Tibial artery (tissue), 4 donors: Measurements from ENCODE around the gene FNDC3B.
"Not testable (repeated sequence)": the region's sequence is repeated elsewhere in the genome, so short reads cannot be mapped to it uniquely, and the experiment has no call there.

Experiments
- DNase-seq, 2 donors: peaks; one replicate each; pipeline ENCODE4 v3.0.0-alpha.2; 2019
- H3K27ac ChIP-seq, 2 donors: fragments of 200-600 bp; sonication (generic) in 1 of 2; 1 replicate in 1 of 2; 2 replicates in 1 of 2; pipeline ENCODE4 v1.5.1; 2018 to 2019; ENCODE audit warnings: mild to moderate bottlenecking in 1 of 2
- H3K27me3 ChIP-seq, 2 donors: fragments of 200-600 bp; sonication (generic) in 1 of 2; one replicate each; pipeline versions ENCODE4 v1.5.1 to v1.6.0; 2016 to 2019
- H3K36me3 ChIP-seq, 3 donors: fragments of 200-600 bp; sonication (generic) in 2 of 3; one replicate each; pipeline ENCODE4 v1.5.1; 2016 to 2019; ENCODE audit warnings: mild to moderate bottlenecking in 2 of 3
- H3K4me1 ChIP-seq, 4 donors: fragments of 200-600 bp; sonication (generic) in 2 of 4; 1 replicate in 3 of 4; 2 replicates in 1 of 4; pipeline ENCODE4 v1.5.1; 2016 to 2019
- H3K4me3 ChIP-seq, 2 donors: fragments of 200-600 bp; sonication (generic) in 1 of 2; 1 replicate in 1 of 2; 2 replicates in 1 of 2; pipeline ENCODE4 v1.5.1; 2018 to 2019; ENCODE audit warnings: mild to moderate bottlenecking in 2 of 2
- H3K9me3 ChIP-seq, 3 donors: fragments of 200-600 bp; sonication (generic) in 1 of 3; one replicate each; pipeline ENCODE4 v1.5.1; 2016 to 2019
- intact Hi-C: fragments of 100-400 bp; cut with DNase I; formaldehyde crosslinking; loops from one replicate; pipeline ENCODE4 v1.15.0; 2023; ENCODE audit warnings: low total_unique reads
- TF ChIP-seq, protein P1 (sequence below), 2 experiments: fragments of 200-600 bp in 1 of 2; fragments of 450-650 bp in 1 of 2; IDR thresholded peaks; one replicate each; pipeline ENCODE4 v1.5.1; 2017 to 2019; ENCODE audit warnings: antibody characterized with exemption in 2 of 2, mild to moderate bottlenecking in 1 of 2, moderate library complexity in 1 of 2

The FNDC3B gene

DNA sequence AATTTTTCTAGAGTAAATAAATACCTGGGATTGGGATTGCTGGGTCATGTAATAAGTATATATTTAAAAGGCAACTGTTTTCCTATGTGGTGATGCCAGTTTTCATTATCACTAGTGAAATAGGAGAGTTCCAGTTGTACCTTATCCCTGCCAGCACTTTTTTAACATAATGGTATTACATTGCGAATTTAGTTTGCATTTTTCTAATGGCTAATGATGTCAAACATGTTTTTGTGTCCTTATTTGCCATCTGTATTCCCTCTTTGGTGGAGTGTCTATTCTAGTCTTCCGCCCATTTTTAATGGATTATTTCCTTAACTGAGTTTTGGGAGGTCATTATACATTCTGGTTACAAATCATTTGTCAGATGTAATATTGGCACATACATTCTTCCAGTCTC lies 320.6 kb downstream of the FNDC3B start:
- Histone ChIP-seq H3K36me3 (peaks cover 32 to 45% (median 39%) of the 10 kb centered on the region in 3 donors), H3K4me3 (no peak overlapping the region), H3K27ac (no peak overlapping the region), H3K4me1 (peaks cover 0 to 31% (median 19%) of the 10 kb centered on the region in 4 donors), H3K27me3 (no peaks in the 10 kb centered on the region), H3K9me3 (no peaks in the 10 kb centered on the region)
- intact Hi-C loops = loop anchor here (10.0 kb wide), 1 partner anchor 715 kb away; no protein-coding TSS in a partner anchor
- TF ChIP-seq, protein P1, sequence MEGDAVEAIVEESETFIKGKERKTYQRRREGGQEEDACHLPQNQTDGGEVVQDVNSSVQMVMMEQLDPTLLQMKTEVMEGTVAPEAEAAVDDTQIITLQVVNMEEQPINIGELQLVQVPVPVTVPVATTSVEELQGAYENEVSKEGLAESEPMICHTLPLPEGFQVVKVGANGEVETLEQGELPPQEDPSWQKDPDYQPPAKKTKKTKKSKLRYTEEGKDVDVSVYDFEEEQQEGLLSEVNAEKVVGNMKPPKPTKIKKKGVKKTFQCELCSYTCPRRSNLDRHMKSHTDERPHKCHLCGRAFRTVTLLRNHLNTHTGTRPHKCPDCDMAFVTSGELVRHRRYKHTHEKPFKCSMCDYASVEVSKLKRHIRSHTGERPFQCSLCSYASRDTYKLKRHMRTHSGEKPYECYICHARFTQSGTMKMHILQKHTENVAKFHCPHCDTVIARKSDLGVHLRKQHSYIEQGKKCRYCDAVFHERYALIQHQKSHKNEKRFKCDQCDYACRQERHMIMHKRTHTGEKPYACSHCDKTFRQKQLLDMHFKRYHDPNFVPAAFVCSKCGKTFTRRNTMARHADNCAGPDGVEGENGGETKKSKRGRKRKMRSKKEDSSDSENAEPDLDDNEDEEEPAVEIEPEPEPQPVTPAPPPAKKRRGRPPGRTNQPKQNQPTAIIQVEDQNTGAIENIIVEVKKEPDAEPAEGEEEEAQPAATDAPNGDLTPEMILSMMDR (IDR thresholded peaks at IDR 0.05) = no peak
- no peak for DNase-seq

DNA sequence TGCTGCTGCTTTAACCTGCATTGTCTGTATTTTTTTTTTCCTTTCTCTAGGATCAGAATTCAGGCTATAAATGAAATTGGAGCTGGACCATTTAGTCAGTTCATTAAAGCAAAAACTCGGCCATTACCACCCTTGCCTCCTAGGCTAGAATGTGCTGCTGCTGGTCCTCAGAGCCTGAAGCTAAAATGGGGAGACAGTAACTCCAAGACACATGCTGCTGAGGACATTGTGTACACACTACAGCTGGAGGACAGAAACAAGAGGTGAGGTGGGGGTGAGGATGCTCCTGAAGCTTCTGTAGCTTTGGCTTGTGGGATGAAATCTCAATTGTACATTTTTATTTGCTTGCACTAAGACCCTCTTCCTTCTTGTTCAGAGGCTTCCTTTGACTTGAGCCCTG lies 323.2 kb downstream of the FNDC3B start:
- no peaks in the 10 kb centered on the region for H3K27me3 ChIP-seq
- no peaks in the 10 kb centered on the region for H3K9me3 ChIP-seq
- intact Hi-C loops = no loop called here
- no peak overlapping the region for H3K27ac ChIP-seq
- peaks cover 32 to 63% (median 62%) of the 10 kb centered on the region in 3 donors for H3K36me3 ChIP-seq
- no peak overlapping the region for H3K4me3 ChIP-seq
- no peak for DNase-seq
- TF ChIP-seq, protein P1 (IDR thresholded peaks at IDR 0.05) = no peak
- peaks cover 0 to 10% (median 3%) of the 10 kb centered on the region in 4 donors for H3K4me1 ChIP-seq

GRCh38 chr3:172364374-172365027 lies 325.1 kb downstream of the FNDC3B start:
- peaks cover 32 to 76% (median 65%) of the 10 kb centered on the region in 3 donors for H3K36me3 ChIP-seq

GRCh38 chr3:172365028-172365567 lies 325.7 kb downstream of the FNDC3B start:
- Histone ChIP-seq H3K36me3 (peaks cover 32 to 76% (median 65%) of the 10 kb centered on the region in 3 donors), H3K4me3 (no peak overlapping the region), H3K27ac (no peak overlapping the region), H3K4me1 (no peaks in the 10 kb centered on the region), H3K27me3 (no peaks in the 10 kb centered on the region), H3K9me3 (no peaks in the 10 kb centered on the region)
- intact Hi-C loops = no loop called here
- TF ChIP-seq, protein P1 (IDR thresholded peaks at IDR 0.05) = no peak
- DNase-seq = no peak

More at GRCh38 chr3:172364374-172365027, 325.1 kb downstream of the FNDC3B start:
- Histone ChIP-seq H3K27me3 (no peaks in the 10 kb centered on the region), H3K4me1 (no peaks in the 10 kb centered on the region), H3K27ac (no peak overlapping the region), H3K9me3 (no peaks in the 10 kb centered on the region), H3K4me3 (no peak overlapping the region)
- DNase-seq = no peak
- intact Hi-C loops = no loop called here
- TF ChIP-seq, protein P1 (IDR thresholded peaks at IDR 0.05) = no peak

GRCh38 chr3:172367205-172368105 lies 328.1 kb downstream of the FNDC3B start:
- Histone ChIP-seq H3K4me3 (no peak overlapping the region), H3K4me1 (no peaks in the 10 kb centered on the region), H3K36me3 (peaks cover 29 to 72% (median 53%) of the 10 kb centered on the region in 3 donors), H3K27ac (no peak overlapping the region), H3K9me3 (no peaks in the 10 kb centered on the region), H3K27me3 (no peaks in the 10 kb centered on the region)
- no peak for DNase-seq
- TF ChIP-seq, protein P1 (IDR thresholded peaks at IDR 0.05) = no peak
- intact Hi-C loops = no loop called here

DNA sequence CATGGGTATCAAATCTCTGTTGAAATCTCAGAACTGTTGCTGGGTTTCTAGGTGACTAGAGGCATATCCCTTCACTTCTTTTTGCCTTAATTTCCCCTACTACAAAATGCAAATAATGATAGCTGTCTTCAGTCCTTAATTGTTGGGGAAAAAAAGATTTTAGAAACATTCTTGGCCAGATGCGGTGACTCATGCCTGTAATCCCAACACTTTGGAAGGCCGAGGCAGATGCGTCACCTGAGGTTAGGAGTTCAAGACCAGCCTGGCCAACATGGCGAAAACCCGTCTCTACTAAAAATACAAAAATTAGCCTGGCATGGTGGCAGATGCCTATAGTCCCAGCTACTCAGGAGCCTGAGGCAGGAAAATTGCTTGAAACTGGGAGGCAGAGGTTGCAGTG lies 329.2 kb downstream of the FNDC3B start:
- H3K27ac ChIP-seq, H3K9me3 ChIP-seq, H3K4me3 ChIP-seq, intact Hi-C loops, DNase-seq, H3K4me1 ChIP-seq, H3K27me3 ChIP-seq: not testable (repeated sequence)
- H3K36me3 ChIP-seq = peaks cover 19 to 72% (median 50%) of the 10 kb centered on the region in 3 donors
